IPS-18c (cell line): Measurements from ENCODE around the gene ZNF593OS.

Experiments used
- H3K4me3 ChIP-seq: 2 replicates; pipeline ENCODE4 v1.7.0; 2013; ENCODE audit warnings: low read depth, mild to moderate bottlenecking, low read length, moderate library complexity; ENCODE audit not compliant: insufficient read depth
- H3K9me3 ChIP-seq: one replicate; pipeline ENCODE4 v1.6.1; 2013; ENCODE audit warnings: mild to moderate bottlenecking, low read length, moderate library complexity; ENCODE audit not compliant: control insufficient read depth, insufficient read depth

The ZNF593OS gene

DNA sequence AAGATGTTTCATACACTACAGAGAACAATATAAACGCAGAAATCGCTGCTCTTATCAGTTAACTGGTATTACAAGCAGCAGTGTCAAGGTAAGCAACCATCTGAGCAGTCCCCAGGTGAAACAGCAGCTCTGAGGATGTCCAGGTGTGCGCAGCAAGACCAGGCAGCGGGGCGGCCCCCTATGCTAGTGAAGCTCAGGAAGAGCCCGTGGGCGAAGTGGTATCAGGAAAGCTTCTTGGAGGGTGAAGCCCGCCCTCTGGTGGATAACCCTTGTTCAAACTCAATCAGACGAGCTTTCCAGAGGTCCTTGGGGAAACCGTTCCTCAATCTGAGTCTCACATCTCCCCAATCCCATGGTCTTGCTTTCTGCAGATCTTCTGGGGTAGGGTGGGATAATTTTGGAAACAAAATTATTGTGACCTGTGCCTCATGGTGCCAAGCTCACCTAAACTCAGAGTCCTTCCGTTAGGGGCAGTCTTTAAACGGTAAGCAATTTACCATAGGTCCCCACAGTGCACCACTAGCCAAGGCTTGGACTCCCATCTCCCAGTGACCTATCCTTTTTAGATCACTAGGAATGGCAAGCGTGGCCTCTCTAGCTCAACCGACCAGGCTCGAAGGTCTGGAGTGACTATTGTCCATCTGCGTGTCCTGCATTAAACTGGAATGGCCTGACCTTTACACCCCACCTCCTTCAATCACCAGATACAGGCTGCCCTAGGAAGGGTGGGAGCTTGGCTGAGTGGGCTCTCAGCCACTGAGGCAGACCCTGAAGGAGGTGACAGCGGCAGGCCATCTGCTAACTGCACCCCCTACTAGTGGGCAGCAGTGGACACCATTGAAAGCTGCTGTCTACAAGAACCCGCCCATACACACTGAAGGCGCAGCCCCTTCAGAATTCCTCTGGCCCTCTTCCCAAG lies 26.3 kb downstream of the ZNF593OS start:
- H3K4me3 ChIP-seq, result no peak overlapping the region
- no peaks in the 10 kb centered on the region for H3K9me3 ChIP-seq

DNA sequence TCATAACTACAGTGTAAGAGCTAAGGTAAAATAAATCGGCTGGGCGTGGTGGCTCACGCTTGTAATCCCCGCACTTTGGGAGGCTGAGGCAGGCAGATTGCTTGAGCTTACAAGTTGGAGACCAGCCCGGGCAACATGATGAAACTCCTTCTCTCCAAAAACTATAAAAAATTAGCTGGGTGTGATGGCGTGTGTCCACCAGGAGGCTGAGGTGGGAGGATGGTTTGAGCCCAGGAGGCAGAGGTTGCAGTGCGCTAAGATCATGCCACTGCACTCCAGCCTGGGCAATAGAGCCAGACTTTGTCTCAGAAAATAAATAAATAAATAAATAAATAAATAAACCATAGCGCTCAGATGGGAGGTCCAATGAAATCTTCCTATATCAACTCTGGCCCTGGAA lies 29.5 kb downstream of the ZNF593OS start:
- Histone ChIP-seq H3K4me3 (no peak overlapping the region), H3K9me3 (no peaks in the 10 kb centered on the region)

DNA sequence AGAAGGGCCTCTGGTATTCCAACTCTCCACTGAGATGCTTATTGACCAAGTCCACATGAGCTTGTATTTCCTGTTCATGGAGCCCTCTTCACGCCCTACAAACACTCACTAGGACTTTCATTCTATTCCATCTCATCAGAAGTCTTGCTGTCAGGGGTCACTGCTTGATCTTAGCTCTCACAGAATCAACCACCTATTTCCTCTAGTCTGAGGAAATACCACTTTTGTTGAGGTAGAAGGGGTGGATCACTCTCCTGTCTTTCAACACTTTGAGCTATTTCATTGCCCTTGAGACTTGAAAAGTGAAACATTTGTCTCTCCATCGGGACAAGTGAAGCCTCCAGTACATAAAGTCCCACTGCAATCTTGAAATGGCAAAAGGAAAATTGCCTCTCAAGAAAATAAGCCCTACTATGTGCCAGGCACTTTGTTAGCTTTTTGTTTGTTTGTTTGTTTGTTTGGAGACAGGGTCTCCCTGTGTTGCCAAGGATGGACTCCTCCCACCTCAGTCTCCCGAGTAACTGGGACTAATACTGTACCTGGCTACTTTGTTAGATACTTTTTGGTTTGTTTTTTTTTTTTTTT lies 32.6 kb downstream of the ZNF593OS start:
- no peaks in the 10 kb centered on the region for H3K9me3 ChIP-seq
- no peak overlapping the region for H3K4me3 ChIP-seq

DNA sequence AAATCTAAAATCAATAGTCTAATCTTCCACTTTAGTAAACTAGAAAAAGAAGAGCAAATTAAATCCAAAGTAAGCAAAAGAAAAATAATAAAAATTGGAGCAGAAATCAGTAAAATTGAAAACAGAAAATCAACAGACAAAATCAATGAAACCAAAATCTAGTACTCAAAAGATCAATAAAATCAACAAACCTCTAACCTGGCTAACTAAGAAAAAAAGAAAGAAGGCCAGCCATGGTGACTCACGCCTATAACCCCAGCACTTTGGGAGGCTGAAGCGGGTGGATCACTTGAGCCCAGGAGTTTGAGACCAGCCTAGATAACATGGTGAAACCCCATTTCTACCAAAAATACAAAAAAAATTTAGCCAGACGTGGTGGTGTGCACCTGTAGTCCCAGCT lies 37.2 kb downstream of the ZNF593OS start:
- Histone ChIP-seq H3K9me3 (no peaks in the 10 kb centered on the region), H3K4me3 (no peak overlapping the region)

DNA sequence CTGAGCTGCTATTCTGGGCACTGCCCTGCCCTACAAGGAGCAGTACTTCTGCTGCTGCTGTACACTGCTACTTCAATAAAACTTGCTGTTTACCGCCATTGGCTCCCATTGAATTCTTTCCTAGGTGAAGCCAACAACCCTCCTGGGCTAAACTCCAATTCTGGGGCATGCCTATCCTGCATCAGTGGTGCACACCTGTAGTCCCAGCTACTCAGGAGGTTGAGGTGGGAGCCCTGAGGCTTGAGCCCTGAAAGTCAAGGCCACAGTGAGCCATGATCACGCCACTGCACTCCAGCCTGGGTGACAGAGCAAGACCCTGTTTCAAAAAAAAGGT lies 38.8 kb downstream of the ZNF593OS start:
- H3K9me3 ChIP-seq, result no peaks in the 10 kb centered on the region
- H3K4me3 ChIP-seq, result no peak overlapping the region

DNA sequence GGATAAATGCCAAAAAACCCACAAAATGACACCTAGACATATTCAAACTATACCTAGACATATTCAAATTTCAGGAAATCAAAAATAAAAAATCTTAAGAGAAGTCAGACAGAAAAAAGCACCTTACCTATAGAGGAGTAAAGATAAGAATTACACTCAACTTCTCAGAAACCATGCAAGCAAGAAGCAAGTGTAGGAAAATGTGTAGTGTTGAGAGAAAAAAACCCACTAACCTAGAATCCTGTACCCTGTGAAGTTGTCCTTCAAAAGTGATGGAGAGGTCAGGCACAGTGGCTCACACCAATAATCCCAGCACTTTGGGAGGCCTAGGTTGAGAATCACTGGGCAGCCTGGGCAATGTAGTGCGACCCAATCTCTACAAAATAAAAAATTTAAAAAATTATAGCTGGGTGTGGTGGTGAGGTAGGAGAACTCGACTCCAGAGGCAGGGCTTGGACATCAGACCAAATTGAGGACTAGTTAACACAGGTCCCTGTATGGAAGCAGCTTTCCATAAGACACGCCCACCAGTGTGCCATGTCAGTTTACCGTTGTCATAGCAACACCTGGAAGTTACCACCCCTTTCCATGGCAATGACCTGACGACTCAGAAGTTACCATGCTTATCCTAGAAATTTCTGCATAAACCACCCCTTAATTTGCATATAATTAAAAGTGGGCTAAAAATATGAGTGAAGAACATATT lies 39.4 kb downstream of the ZNF593OS start:
- Histone ChIP-seq H3K9me3 (no peaks in the 10 kb centered on the region), H3K4me3 (no peak overlapping the region)

DNA sequence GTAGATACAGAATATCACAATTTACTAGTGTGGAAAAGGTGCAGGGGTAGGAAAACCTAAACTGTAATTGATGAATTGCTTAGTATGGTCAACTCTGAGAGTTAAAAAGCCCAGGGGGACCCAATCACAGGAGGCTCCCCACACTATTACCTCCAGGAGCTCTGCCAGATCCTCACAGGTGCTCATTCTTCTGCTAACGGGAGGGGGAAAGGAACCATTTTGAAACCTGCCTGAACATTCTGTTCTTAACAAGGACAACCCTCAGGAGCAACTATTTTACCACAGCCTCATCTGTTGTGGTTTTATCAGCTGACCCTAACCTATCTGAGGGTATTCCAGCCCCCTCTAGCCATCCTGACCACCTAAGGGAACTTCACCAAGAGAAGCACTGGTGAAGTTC lies 40.9 kb downstream of the ZNF593OS start:
- no peak overlapping the region for H3K4me3 ChIP-seq
- H3K9me3 ChIP-seq, result no peaks in the 10 kb centered on the region

DNA sequence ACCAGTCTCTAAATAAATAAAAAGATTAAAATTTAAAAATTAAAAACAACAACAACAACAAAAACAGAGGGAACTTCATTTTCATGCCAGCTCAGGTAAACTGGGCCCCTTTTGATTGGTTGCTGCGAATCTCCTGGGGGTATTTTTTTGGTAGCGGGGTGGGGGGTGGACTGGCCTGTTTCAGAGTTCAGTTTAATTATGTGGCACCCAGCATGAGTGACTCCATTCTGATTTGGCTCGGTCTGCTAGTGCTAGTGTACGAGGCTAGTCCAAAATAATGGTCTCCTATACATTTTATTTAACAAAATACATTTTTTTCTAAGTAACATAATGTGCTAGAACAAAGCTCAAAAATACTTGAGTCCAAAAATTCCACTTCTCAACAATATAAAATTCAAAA lies 41.9 kb downstream of the ZNF593OS start:
- no peak overlapping the region for H3K4me3 ChIP-seq
- H3K9me3 ChIP-seq, result no peaks in the 10 kb centered on the region

DNA sequence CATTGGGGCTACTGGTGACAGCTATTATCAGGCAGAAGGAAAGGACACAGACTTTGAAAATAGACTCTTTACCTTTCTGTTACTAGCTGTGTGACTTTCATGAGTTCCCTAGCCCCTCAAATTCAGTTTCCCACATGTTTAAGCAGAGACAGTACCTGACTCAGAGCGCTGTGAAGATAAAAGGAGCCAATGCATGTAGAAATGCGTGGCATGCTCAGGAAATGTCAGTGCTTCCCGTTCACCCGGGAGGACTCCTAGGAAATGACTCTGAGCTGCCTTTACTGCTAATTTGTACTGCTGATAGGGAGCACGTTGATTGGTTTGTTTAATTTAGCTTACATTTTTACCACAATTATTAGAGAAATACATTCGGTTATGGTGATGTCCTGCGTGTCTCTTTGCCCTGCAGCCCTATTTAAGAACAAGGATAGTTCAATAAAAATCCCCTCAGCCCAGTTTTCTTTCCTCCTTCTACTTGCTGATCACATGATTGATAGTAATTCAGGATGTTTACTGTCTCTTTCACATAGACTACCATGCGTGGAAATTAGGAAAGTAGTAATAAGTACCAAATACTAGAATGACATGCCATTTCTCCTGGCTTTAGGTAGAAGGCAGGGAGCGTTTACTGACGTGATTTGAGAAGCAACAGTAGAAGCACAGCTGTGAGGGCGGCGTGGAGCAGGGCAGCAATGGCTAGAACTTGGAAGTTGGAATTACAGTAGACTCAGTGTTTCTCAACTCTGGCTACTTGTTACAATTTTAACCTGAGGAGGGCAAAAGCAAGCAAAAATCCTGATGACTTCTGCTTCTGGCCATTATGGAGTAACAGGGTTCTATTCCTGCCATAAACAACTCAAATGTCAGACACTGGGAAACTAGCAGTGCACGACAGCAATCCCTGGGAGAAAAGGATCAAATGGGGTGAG lies 44.1 kb downstream of the ZNF593OS start:
- no peak overlapping the region for H3K4me3 ChIP-seq
- no peaks in the 10 kb centered on the region for H3K9me3 ChIP-seq

DNA sequence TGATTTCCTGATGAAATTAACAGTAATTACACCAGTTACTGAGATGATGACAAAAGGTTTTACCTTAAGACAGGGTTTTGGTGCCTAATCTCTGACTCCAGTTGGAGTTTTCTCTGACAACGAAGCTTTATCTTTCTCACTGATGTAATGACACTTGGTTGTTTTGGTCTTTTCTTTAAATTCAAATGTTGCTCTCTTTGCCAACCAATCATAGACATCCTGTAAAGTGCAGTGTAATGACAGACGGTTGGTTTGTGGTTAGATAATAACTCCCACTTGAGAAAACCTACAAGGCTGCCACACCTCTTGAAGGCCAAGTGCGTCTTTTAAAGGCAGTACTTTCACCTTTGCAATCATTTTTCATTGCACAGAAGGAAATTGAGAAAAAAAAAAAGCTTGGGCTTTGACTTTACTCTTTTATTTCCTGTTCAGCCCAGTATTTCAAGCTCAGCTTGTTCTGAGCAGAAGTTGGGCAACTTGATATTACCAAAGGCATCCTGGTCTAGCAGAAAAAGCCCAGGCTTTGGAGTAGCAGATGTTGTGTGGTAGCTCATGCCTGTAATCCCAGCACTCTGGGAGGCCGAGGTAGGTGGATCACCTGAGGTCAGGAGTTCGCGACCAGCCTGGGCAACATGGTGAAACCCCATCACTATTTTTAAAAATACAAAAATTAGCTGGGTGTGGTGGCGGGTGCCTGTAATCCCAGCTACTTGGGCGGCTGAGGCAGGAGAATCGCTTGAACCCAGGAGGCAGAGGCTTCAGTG lies 45.1 kb downstream of the ZNF593OS start:
- no peak overlapping the region for H3K4me3 ChIP-seq
- H3K9me3 ChIP-seq, result no peaks in the 10 kb centered on the region

DNA sequence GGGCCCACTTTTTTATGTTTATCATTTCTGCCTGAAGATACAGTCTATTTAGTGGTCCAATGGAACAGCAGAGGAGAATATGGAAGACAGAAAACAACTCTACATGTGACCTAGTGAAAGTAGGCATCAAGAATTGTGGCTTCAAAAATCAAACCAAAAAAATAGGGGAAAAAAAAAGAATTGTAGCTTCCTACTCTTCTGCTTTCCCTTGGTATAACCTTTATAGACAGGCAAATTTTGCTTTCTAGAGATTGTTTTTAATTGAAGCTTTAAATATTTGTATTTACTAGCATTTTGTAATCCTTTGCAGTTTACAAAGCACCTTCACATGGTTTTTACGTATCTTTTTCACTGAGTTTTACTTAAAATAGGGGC lies 45.7 kb downstream of the ZNF593OS start:
- no peak overlapping the region for H3K4me3 ChIP-seq
- no peaks in the 10 kb centered on the region for H3K9me3 ChIP-seq

DNA sequence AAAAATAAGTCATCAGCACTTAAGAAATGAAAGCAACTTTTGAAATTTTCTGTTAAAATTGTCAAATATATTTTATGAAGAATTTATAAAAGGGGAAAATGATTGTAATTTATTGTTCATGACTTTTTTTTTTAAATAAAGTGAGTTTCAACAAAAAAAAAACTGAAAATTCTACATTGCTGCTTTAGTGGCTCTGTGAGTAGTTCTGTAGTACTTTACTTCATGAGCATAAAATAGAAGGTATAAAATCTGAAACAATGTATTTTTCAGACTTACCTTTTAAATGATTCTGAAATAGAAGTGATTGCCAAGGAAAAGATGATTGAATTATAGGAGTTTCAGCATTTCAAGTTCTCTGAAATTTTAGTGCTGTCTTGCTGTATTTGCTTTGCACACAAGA lies 46.2 kb downstream of the ZNF593OS start:
- Histone ChIP-seq H3K4me3 (no peak overlapping the region), H3K9me3 (no peaks in the 10 kb centered on the region)

DNA sequence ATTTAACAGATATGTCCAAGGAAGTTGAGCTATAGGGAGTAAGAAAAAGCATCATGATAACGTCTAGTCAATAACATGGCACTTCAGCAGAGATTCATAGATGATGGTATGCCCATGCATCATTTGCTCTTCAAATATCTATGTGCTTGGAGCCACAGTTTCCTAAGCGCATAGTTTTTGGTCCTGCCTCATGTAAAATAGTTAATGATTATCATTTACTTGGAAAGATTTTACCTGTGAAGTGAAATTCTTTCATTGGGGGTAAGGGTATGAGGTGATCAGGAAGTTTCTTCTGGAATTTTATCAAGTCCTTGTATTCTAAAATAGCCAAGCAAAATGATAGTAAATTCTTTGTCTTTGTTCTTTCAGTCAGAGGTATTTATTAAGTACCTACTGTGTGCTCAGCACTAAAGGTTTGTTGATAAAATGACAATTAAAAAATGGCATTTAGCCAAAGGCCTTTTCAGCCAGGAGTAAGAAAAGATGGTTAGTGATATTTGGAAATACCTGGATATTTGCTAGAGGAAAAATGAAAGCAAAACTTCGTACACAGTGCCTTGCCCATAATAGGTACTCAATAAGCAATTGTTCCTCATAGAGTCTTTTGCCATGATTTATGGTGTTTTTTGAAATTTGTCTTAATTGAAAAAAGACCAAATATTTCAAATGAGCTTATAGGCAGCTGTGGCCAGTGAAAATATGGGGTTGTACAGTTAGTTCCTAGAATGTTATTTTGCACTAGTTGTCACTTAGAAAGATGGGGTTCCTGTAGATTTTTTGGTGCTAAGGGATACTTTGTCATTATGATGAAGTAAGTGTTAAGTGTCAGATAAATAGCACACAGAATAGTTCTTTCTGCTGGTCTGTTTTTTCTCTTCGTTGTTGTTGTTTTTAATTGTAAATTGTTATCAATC lies 47.0 kb downstream of the ZNF593OS start:
- H3K4me3 ChIP-seq, result no peak overlapping the region
- no peaks in the 10 kb centered on the region for H3K9me3 ChIP-seq

DNA sequence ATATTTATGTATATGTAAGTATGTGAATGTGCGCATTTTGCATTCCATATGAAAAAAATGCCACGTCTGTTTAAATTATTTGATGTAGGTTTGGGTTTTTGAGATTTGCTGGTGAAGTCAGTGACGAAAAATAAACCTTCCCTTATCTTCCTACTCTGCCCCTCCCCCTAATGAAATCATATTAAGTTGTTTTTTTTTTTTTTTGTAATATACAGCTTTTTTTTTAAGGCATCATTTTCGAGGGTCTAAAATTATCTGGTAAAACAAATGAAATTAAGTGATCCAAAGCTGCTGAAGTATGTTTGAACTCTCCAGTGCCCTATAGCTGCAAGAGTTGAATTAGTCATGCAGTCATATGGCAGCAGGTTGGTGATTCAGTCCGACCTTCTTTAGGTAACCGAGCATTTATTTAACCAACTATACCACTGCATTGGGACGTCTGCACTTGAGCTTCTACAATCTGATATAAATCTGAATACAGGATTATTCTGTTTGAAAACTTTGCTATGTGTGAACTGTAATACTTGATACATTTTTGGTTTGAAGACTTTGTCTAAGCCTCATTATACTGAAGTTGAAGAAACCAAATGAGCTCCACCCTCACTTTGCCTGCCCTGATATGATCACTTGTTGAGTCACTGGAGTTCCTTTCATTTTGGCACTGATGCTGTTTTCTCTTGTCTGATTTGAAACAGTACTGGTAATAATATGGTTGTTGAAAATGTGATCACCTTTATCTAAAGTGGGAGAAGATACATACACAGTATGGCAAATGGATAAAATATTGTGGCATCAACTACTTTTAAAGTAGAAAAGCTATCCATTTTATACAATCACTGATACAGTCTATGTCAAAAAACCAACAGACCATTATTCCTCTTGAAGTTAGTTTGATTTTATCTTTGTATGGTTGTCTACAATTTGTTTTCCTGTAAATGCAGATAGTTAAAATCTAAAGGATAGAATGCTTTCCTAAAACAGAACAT lies 48.4 kb downstream of the ZNF593OS start:
- no peak overlapping the region for H3K4me3 ChIP-seq
- no peaks in the 10 kb centered on the region for H3K9me3 ChIP-seq
